Measurements from ENCODE around the gene PSKH1.
A peak's percentile ranks its signal among the peaks of the same experiment; 100 is the strongest.
"Not testable (repeated sequence)": the region's sequence is repeated elsewhere in the genome, so short reads cannot be mapped to it uniquely, and the experiment has no call there.

PSKH1 gene

DNA sequence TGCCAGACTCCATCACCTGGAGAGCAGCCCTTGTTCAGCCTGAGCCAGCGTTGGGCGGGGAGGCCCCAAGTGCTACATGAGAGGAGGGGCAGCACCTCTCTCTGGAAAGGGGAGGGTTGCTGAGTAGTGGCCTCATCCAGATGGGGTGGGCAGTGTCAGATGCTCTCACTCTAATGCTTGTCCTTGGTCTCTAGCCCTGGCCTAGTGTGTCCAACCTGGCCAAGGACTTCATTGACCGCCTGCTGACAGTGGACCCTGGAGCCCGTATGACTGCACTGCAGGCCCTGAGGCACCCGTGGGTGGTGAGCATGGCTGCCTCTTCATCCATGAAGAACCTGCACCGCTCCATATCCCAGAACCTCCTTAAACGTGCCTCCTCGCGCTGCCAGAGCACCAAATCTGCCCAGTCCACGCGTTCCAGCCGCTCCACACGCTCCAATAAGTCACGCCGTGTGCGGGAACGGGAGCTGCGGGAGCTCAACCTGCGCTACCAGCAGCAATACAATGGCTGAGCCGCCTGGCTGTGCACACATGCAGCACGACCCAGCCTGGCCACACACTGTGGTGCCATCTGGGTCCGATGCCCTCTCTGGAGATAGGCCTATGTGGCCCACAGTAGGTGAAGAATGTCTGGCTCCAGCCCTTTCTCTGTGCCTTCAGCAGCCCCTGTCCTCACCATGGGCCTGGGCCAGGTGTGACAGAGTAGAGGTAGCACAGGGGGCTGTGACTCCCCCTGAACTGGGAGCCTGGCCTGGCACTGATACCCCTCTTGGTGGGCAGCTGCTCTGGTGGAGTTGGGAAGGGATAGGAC lies 34.3 kb downstream of the PSKH1 start:
- no peak for DNase-seq

GRCh38 chr16:67928147-67928546 lies 35.1 kb downstream of the PSKH1 start:
- DNase-seq = no peak

- DNase-seq = peak; percentile 23
These were observed 35.7 kb downstream of the PSKH1 start for GRCh38 chr16:67928561-67929364.

DNA sequence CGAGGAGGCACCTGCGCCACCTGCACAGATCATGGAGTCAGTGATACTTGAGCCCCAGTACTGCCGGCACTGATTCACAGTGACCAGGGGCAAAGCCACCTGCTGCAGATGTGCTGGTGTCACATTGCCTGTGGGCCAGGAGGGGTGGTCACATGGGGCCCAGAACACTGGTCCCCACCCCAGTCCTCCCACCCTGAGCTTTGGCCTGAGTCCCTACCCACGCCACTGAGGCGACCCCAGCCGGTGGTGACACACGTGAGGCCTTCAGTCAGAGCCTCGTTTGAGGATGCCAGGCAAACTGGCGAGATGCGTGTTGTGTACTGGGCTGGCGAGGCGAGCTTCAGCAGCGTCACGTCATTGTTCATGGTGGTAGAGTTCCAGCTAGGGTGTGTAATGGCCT lies 37.1 kb downstream of the PSKH1 start:
- no peak for DNase-seq

- DNase-seq = no peak
These were observed 37.7 kb downstream of the PSKH1 start for GRCh38 chr16:67930678-67931211.

GRCh38 chr16:67931712-67932461 lies 38.8 kb downstream of the PSKH1 start, which contains the start of gene CTRL:
Gene CTRL, minus strand, starts transcription at chr16:67931862. Its CDS starts 10 bp downstream, at chr16:67931852.
- no peak for DNase-seq

DNA sequence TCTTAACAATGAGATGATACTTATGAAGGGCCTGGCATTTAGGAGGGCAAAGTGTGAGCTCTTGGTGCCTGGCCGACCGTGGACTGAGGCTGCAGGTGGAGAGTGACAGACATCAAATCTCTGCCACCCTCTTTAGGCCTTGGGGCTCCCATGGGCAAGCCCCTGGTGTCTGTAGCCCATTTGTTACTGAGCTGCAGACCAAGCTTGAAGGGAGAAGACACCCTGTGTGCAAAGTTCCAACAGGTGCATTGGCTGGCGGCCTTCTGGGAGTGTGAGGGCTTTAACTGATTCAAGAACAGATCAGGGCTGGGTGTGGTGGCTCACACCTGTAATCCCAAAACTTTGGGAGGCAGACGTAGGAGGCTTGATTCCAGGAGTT lies 39.4 kb downstream of the PSKH1 start:
- no peak for DNase-seq

DNA sequence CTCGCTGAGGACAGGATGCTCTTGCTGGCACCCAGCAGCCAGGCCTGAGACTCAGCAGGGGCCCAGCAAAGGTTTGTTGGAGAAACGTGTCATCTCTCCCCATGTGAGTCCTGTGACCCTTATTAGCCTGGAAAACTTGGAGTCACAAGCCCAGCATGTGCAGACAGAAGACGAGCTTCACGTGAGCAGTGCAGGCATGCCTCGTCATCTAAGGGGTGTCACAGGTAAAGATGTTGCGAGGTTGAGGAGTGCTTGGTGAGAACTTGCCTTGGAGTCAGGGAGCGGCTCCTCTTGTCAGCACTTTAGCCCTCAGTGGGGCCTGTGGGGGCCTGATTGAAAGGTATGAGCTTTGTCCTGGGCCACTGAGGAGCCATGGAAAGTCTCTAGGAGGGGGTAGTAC lies 40.8 kb downstream of the PSKH1 start:
- no peak for DNase-seq

DNA sequence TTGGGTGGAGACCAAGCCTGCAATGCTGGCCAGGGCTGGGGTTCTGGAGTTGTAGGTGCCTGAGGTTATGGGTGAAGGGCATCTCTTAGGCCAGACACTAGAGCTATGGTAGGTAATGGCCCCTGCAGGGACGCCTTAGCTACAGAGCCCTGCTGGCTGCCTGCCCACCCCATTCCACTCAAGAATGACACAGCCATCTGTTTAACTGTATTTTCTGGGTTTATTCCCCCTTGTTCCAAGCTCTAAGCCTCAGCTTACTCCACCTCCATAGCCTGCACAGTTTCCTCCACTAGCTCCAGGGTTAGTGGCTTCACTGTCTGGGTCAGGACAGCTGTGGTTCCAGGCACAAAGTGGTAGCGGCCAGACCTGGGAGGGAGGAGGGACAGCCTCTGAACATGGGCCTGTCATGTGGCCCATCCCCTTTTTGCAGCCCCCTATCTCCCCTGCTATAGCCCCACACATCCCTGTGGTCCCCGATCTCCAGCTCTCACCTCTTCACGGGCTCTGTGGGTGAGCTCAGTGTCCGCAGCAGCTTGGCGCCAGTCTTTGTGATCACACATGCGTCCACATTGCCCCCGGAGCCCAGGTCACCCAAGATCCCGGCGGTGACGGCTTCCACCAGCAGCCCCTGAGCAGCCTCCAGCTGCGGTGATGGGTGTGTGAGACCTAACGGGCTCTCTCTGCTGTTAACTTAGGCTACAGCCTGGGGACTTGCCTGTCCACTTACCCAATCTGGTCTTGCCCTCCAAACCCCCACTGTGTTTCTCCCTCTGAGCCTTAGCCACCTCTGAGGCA lies 41.4 kb downstream of the PSKH1 start:
- no peak for DNase-seq

GRCh38 chr16:67935101-67935401 lies 42.0 kb downstream of the PSKH1 start:
- DNase-seq = no peak

DNA sequence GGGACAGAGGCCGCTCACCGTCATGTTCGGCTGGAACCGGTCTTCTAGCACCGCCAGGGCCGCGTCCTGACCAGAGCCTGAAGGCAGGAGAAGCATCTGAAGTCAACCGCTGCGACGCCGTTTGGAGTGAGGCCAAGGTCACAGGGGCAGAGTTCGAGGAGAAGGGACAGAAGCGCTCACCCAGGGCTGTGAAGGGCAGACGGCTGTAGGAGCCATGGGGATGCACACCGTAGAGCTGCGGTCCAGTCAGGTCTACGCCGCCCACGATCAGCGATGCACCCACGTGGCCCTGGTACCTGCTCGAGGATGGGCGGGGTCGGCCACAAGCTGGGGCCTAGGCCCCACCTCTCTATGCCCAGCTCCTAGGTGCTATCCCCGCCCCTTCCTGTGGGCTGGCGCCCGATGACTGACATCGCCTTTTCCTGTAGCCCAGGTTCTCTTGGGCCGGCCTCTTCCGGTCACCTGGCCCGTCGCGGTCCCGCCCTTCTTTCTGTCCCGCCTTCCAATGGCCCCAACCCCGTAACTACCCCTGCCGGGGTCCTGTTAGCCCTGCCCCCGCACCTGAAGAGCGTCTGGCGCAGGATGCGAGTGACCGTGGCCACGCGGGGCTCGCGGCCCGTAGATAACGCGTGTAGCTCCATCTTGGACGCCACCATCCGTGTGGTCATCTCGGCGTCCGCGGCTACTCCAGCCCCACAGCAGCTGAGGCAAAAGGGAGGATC lies 42.5 kb downstream of the PSKH1 start:
- peak; percentile 71 for DNase-seq

- no peak for DNase-seq
These were observed 43.2 kb downstream of the PSKH1 start, which contains the start of gene PSMB10 for GRCh38 chr16:67936124-67936879. Gene PSMB10, minus strand, starts transcription at chr16:67936850. Its CDS starts 101 bp downstream, at chr16:67936749.

DNA sequence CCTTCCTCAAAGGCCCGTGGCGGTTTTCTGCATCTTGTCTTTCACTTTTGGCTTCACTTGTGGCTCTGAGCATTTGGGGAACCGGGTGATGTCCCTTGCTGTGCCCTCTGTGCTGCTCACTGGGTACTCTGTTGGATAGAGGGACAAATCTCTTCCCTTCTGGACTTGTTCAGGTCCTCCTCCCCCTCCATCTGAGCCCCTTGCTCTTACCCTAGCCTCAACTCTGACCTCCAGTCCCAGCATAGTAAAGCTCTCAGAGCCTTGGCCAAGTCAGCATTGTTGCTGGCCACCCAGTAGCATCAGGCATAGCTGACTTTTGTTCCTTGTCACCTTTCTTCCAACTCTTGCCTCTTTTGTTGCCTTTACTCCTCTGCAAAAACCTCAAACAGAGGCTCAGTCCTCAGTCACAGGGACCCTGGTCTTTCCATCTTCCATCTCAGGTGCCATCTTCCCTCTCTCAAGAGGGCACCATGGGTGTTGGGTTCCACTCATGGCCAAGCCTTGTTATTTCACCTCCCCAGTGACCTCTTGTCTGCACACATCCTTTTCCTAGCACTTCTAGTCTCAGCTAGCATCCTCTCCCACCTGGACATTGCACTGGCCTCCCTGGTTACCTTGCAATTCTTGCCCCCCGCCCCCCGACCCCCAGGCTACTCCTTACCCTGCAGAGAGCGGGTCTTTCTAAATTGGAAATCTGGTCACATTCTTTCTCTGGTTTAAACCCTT lies 44.0 kb downstream of the PSKH1 start:
- no peak for DNase-seq

DNA sequence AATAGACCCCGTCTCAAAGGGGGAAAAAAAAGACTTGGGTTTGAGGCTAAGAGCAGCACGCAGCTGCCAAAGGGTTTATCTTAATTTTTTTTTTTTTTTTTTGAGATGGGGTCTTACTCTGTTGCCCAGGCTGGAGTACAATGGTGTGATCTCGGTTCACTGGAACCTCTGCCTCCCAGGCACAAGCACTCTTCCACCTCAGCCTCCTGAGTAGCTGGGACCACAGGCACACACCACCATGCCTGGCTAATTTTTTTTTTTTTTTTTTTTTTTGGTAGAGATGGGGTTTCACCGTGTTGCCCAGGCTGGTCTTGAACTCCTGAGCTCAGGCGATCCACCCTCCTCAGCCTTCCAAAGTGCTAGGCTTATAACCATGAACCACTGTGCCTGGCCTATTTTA lies 44.7 kb downstream of the PSKH1 start:
- DNase-seq = not testable (repeated sequence)

DNA sequence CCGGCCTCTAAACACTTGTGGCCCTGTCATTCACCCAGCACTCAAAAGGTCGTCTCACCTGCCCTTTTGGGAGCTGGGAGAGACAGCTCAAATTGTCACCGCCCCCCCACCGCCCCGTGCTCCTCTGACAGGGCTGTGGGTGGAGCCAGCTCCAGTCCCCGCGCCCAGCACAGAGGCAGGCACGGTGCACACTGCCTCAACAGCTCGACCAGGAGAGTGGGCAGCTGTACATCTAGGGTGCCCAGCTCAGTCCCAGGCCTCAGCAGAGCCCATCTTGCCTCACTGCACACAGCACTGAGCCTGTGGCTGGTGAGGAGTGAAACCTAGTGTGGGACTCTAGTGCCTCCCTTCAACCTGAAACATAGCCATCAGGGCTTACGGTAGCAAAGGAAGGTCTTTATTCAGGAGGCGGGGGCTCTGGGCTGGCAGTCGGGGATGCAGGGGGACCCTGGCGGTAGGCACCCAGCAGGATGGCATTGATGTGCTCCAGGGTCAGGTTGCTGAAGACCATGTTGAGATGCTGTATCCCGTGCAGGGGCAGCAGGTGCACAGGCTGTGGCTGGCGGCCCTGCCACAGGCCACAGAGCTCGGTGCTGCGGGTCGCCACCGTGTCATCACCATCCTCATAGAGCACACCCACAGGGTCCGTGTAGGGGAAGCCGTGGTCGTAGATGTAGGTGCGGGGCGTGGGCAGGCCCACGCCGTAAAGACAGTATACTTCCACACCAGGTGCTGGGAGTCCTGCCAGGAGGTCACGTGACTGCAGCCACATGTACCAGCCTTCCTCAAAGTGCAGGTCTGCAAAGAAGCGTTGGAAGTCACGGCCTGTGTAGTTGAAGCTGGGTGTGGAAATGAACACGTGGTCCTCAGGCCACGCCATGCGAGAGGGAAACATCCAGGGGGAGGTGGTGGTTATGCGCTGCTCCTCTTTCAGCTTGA lies 46.7 kb downstream of the PSKH1 start:
- DNase-seq = no peak

- no peak for DNase-seq
These were observed 47.5 kb downstream of the PSKH1 start for GRCh38 chr16:67940446-67941089.

DNA sequence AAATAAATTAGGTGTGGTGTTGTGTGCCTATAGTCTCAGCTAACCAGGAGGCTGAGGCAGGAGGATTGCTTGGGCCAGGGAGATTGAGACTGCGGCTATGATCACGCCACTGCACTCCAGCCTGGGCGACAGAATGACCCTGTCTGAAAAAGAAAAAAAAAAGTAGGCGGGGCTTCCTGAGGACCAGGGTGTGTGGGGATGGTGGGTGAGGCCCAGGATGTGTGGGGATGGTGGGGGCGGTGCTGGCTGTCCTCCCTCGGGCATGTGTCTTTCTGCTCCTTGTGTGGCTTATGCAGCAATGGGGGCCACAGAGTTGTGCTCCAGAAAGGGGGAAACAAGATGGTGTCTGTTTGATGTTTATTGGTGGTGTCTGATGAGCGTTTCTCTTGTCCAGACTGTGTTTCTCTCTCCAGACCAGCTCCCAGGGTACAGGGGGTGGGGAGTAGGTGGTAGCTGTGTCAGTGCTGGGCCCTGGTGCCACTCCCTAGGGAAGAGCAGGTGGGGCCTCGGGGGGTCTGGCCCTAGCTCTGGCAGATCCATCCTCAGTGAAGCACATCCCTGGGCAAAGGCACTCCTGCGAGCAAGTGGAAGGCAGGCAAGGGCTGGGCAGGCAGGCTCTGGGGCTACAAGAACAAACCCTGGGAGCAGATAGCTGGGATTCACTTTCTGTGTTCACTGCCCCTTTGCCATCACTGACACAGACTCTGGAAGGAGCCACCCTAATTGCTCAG lies 48.6 kb downstream of the PSKH1 start:
- no peak for DNase-seq

- DNase-seq = no peak
These were observed 49.1 kb downstream of the PSKH1 start for GRCh38 chr16:67942200-67942509.

All from T1000 (cell line).